ENCODE data around the gene SLC6A7.

SLC6A7 gene

DNA sequence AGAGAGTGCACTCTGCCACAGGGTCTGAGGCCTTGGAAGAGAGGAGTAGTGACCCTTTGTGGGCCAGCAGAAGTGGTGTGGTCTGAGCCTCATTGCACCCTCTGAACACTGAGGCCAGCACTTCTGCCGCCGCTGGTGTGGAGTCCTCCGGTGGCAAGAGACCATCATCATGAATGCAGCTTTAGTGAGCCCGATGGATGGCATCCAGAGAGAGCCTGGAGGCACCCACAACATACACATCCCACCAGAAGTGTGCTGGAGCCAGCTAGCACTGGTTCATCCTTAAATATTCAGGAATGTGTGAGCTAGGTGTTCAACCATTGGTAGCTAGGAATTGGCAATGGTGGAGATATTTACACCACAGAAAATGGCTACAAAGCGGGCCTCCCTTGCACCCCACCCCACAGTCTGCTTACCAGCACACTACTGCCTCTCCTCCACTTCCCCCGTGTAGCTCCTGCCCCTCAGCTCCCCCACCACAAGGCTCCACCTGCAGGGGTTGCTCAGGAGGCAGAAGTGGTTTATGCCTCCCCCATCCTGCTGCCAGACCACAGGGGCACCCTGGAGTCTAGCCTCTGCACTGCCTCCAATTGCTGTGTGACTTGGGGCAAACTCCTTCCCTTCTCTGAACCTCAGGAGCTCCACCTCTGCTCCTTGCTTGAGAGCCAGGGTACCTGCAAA lies 16.4 kb downstream of the SLC6A7 start:
- TF ChIP-seq FOXM1 (IDR thresholded peaks at IDR 0.05; ENCODE audit: borderline replicate concordance, low read depth) (no peak), RAD21 (IDR thresholded peaks at IDR 0.05; ENCODE audit: low read depth) (no peak), EGR1 (IDR thresholded peaks at IDR 0.05) (no peak), TEAD4 (IDR thresholded peaks at IDR 0.05) (no peak), CEBPB (IDR thresholded peaks at IDR 0.05) (no peak), CREB1 (IDR thresholded peaks at IDR 0.05; ENCODE audit: low read depth) (no peak), ZBTB7A (IDR thresholded peaks at IDR 0.05; ENCODE audit: low read depth) (no peak), NFIC (IDR thresholded peaks at IDR 0.05) (no peak), TAF1 (IDR thresholded peaks at IDR 0.05; ENCODE audit: low read depth) (no peak), EP300 (IDR thresholded peaks at IDR 0.05; ENCODE audit: borderline replicate concordance) (no peak), TCF12 (IDR thresholded peaks at IDR 0.05; ENCODE audit: low read depth) (no peak), YY1 (IDR thresholded peaks at IDR 0.05; ENCODE audit: low read depth) (no peak)
- TF ChIP-seq, protein P1, sequence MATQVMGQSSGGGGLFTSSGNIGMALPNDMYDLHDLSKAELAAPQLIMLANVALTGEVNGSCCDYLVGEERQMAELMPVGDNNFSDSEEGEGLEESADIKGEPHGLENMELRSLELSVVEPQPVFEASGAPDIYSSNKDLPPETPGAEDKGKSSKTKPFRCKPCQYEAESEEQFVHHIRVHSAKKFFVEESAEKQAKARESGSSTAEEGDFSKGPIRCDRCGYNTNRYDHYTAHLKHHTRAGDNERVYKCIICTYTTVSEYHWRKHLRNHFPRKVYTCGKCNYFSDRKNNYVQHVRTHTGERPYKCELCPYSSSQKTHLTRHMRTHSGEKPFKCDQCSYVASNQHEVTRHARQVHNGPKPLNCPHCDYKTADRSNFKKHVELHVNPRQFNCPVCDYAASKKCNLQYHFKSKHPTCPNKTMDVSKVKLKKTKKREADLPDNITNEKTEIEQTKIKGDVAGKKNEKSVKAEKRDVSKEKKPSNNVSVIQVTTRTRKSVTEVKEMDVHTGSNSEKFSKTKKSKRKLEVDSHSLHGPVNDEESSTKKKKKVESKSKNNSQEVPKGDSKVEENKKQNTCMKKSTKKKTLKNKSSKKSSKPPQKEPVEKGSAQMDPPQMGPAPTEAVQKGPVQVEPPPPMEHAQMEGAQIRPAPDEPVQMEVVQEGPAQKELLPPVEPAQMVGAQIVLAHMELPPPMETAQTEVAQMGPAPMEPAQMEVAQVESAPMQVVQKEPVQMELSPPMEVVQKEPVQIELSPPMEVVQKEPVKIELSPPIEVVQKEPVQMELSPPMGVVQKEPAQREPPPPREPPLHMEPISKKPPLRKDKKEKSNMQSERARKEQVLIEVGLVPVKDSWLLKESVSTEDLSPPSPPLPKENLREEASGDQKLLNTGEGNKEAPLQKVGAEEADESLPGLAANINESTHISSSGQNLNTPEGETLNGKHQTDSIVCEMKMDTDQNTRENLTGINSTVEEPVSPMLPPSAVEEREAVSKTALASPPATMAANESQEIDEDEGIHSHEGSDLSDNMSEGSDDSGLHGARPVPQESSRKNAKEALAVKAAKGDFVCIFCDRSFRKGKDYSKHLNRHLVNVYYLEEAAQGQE (IDR thresholded peaks at IDR 0.05; ENCODE audit: low read depth) = no peak
- TF ChIP-seq, protein P2, sequence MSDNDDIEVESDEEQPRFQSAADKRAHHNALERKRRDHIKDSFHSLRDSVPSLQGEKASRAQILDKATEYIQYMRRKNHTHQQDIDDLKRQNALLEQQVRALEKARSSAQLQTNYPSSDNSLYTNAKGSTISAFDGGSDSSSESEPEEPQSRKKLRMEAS (IDR thresholded peaks at IDR 0.05) = no peak
- TF ChIP-seq, protein P3, sequence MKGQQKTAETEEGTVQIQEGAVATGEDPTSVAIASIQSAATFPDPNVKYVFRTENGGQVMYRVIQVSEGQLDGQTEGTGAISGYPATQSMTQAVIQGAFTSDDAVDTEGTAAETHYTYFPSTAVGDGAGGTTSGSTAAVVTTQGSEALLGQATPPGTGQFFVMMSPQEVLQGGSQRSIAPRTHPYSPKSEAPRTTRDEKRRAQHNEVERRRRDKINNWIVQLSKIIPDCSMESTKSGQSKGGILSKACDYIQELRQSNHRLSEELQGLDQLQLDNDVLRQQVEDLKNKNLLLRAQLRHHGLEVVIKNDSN (IDR thresholded peaks at IDR 0.05) = no peak

DNA sequence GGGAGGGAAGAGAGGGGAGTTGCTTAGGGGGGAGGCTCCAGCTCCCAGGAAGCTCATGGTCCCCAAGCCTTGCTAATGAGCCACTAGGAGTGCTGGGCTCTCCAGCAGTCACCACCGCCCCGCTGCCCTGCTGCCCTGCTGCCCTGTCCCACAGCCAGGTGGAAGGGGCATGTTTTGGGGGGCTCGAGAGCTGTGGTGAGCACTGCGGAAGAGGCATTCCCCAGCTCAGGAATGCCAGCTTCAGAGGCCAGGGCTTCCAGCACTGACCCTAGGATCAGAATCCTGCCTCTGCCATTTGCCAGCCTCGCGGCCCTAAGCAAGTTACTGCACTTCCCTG lies 16.9 kb downstream of the SLC6A7 start:
- no peak for TF ChIP-seq EP300 (IDR thresholded peaks at IDR 0.05; ENCODE audit: borderline replicate concordance)
- TF ChIP-seq YY1 (IDR thresholded peaks at IDR 0.05; ENCODE audit: low read depth) = no peak
- TF ChIP-seq RAD21 (IDR thresholded peaks at IDR 0.05; ENCODE audit: low read depth) = no peak
- TF ChIP-seq TCF12 (IDR thresholded peaks at IDR 0.05; ENCODE audit: low read depth) = no peak
- no peak for TF ChIP-seq TEAD4 (IDR thresholded peaks at IDR 0.05)

DNA sequence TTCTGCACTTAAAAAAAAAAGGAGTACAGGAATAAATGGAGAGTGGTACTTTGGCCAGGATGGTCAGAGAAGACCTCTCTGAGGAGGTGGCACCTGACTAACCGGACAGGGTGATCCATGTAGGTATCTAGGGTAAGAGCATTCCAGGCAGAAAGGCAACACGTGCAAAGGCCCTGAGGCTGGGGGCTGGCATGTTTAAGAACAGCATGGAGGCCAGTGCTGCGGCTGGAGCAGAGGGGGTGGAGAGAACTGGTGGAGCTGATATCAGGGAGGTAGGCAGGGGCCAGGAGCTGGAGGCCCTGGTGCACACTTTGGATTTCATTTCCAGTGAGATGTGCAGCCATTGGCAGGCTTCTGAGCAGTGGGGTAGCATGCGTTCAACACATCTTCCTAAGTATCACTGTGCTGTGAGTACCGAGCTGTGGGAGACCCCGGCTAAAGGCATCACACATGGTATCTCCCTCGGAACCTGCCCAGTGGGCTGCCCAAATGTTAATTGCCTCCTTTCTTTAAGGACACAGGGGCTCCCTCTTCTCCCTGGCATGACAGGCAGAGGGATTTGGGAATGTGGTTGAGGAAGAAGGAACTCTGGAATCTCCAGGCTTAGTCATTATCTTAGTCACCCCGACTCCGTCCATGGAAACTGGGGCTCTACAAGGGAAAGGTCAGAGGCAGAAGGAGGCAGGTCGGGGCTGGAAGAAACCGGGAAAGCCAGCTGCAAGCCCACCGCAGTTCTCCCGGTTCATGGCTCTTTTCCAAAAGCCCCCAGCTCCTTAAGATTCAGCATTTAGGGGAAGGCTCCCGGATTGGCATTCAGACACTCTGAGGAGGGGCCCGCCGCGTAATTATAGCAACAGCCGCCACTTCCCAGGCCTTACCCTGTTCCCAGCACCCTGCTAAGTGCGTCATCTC lies 18.6 kb downstream of the SLC6A7 start:
- TF ChIP-seq EGR1 (IDR thresholded peaks at IDR 0.05) = no peak
- TF ChIP-seq EP300 (IDR thresholded peaks at IDR 0.05; ENCODE audit: borderline replicate concordance) = no peak

DNA sequence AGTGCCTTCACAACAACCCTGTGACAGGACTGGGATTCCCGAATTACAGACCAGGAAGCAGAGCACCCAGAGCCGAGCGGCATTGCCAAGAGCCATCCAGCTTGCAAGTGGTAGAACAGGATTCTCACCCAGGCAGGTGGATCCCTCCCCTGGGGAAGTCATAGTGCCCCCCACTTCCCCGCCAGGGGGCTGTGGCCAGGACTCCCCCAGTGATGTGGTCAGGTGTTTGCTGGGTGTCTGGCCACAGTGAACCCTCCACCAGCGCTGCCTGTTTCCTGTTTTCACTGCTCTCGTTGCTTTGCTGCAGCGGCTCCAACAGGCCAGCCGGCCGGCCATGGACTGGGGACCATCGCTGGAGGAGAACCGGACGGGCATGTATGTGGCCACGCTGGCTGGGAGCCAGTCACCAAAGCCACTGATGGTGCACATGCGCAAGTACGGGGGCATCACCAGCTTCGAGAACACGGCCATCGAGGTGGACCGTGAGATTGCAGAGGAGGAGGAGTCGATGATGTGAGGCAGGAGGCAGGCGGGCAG lies 19.3 kb downstream of the SLC6A7 start:
- TF ChIP-seq EGR1 (IDR thresholded peaks at IDR 0.05) (no peak), TEAD4 (IDR thresholded peaks at IDR 0.05) (no peak), ZBTB7A (IDR thresholded peaks at IDR 0.05; ENCODE audit: low read depth) (no peak)
- TF ChIP-seq, protein P3 (IDR thresholded peaks at IDR 0.05) = no peak

DNA sequence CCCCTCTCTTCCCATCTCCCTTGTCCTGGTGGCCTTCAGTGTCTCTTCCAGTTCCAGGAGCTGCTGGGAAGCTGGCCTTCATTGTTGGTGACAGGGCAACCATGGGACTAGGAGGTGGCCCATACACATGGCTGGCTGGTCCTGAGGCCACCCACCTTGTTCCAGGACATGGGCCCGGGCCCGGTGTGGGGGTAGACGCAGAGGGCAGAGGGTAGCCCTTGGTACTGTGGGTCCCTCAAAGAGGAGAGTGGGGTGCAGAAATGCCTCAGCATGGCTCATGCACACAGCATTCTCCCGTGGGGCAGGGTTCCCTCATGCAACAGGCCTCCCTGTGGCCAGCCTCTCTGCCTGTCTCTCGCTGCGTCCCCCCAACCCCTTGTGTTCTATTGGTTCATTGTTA lies 20.8 kb downstream of the SLC6A7 start:
- TF ChIP-seq TAF1 (IDR thresholded peaks at IDR 0.05; ENCODE audit: low read depth) = no peak
- no peak for TF ChIP-seq YY1 (IDR thresholded peaks at IDR 0.05; ENCODE audit: low read depth)
- no peak for TF ChIP-seq CEBPB (IDR thresholded peaks at IDR 0.05)
- TF ChIP-seq CREB1 (IDR thresholded peaks at IDR 0.05; ENCODE audit: low read depth) = no peak
- no peak for TF ChIP-seq TEAD4 (IDR thresholded peaks at IDR 0.05)
- TF ChIP-seq, protein P3 (IDR thresholded peaks at IDR 0.05) = no peak
- TF ChIP-seq ZBTB7A (IDR thresholded peaks at IDR 0.05; ENCODE audit: low read depth) = no peak

DNA sequence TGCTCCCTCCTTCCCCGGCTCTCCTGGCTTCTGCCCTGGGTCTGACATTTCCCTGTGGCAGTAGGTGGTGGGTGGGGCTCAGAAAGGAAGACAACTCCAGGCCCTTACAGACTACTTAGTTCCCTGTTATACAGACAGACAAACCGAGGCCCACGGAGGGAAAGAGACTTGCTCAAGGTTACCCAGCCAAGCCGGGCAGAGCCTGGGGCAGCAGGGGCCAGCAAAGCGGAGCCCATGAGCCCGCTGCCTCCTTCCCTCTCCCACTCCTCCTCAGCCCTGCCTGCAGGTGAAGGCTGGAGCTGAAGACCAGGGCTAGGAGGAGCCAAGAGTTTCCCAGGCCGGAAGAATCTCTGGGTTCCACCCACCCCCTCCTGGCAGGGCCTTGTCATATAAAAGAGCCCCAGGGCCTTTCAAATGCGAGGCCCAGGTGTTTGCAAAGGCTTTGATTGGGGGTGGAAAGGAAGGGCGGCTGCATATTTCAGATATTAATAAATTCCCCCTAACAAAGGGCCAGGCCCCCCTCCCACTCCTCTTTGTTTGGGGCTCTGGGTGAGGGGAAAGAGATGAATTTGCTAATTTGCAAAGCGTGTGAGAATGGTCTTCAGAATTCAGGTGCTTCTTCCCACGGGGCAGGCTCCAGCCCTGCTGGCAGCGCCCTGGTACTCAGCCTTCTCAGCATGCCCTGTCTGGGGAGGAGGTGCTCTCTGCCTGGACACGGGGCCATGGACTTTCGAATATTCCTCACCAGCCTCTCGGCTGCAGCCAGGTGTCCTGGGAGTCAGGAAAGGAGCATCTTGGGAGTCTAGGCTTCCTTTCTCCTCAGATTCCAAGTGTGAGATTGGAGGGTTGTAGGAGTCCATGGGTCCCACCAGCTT lies 21.5 kb downstream of the SLC6A7 start:
- TF ChIP-seq TCF12 (IDR thresholded peaks at IDR 0.05; ENCODE audit: low read depth) (no peak), CEBPB (IDR thresholded peaks at IDR 0.05) (no peak), TEAD4 (IDR thresholded peaks at IDR 0.05) (no peak)
- TF ChIP-seq, protein P1 (IDR thresholded peaks at IDR 0.05; ENCODE audit: low read depth) = no peak

All from Ishikawa (cell line).